HEK293T (cell line): ENCODE measurements around the gene FAM151B.

Source experiments
- CTCF ChIA-PET: fragments of 350-600 bp; formaldehyde crosslinking; extraction: SDS; loops from one replicate; lab custom pipeline; 2021; ENCODE audit warnings: antibody characterized with exemption, inconsistent platforms; lab: Yijun Ruan, JAX
- POLR2A ChIA-PET: fragments of 350-600 bp; formaldehyde crosslinking; extraction: SDS; loops from one replicate; lab custom pipeline; 2020; ENCODE audit warnings: antibody characterized with exemption, inconsistent platforms; lab: Yijun Ruan, JAX
- DNase-seq: peaks from one replicate; pipeline ENCODE4 v3.0.0; 2012; ENCODE audit warnings: mixed read lengths; ENCODE audit errors: extremely low spot score
- ARNT ChIP-seq: fragments of 450-650 bp; IDR thresholded peaks from 2 replicates; pipeline ENCODE4 v1.6.1; 2017; ENCODE audit warnings: mild to moderate bottlenecking
- BHLHE40 ChIP-seq: fragments of 450-650 bp; IDR thresholded peaks from 2 replicates; pipeline ENCODE4 v1.6.1; 2016; ENCODE audit warnings: mild to moderate bottlenecking, moderate library complexity, borderline replicate concordance
- CTBP1 ChIP-seq: fragments of 450-650 bp; IDR thresholded peaks from 2 replicates; pipeline ENCODE4 v1.6.1; 2016; ENCODE audit warnings: borderline replicate concordance
- ELF4 ChIP-seq: fragments of 450-650 bp; IDR thresholded peaks from 2 replicates; pipeline ENCODE4 v1.6.1; 2017; ENCODE audit warnings: antibody characterized with exemption
- FOXA1 ChIP-seq: fragments of 450-650 bp; IDR thresholded peaks from 2 replicates; pipeline ENCODE4 v1.6.1; 2016; ENCODE audit warnings: mild to moderate bottlenecking
- FOXK2 ChIP-seq: fragments of 450-650 bp; IDR thresholded peaks from 2 replicates; pipeline ENCODE4 v1.6.1; 2016; ENCODE audit warnings: mild to moderate bottlenecking
- FOXM1 ChIP-seq: fragments of 450-650 bp; IDR thresholded peaks from 2 replicates; pipeline ENCODE4 v1.6.1; 2017; ENCODE audit warnings: mild to moderate bottlenecking, borderline replicate concordance
- HDGF ChIP-seq: fragments of 450-650 bp; IDR thresholded peaks from 2 replicates; pipeline ENCODE4 v1.6.1; 2017; ENCODE audit warnings: antibody characterized with exemption, borderline replicate concordance
- L3MBTL2 ChIP-seq: fragments of 450-650 bp; conservative IDR thresholded peaks from 2 replicates; pipeline ENCODE4 v1.6.1; 2016; ENCODE audit warnings: mild to moderate bottlenecking
- LEF1 ChIP-seq: fragments of 450-650 bp; IDR thresholded peaks from 2 replicates; pipeline ENCODE4 v1.6.1; 2017; ENCODE audit warnings: mild to moderate bottlenecking, borderline replicate concordance
- NFRKB ChIP-seq: fragments of 450-650 bp; IDR thresholded peaks from 2 replicates; pipeline ENCODE4 v1.6.1; 2016; ENCODE audit warnings: mild to moderate bottlenecking, moderate library complexity
- PKNOX1 ChIP-seq: fragments of 450-650 bp; IDR thresholded peaks from 2 replicates; pipeline ENCODE4 v1.6.1; 2016
- SP1 ChIP-seq: fragments of 450-650 bp; IDR thresholded peaks from 2 replicates; pipeline ENCODE4 v1.6.1; 2017
- SUZ12 ChIP-seq: fragments of 450-650 bp; IDR thresholded peaks from 2 replicates; pipeline ENCODE4 v1.6.1; 2016; ENCODE audit warnings: mild to moderate bottlenecking
- TARDBP ChIP-seq: fragments of 450-650 bp; IDR thresholded peaks from 2 replicates; pipeline ENCODE4 v1.6.1; 2016
- ZNF384 ChIP-seq: fragments of 450-650 bp; IDR thresholded peaks from 2 replicates; pipeline ENCODE4 v1.6.1; 2016

FAM151B gene

DNA sequence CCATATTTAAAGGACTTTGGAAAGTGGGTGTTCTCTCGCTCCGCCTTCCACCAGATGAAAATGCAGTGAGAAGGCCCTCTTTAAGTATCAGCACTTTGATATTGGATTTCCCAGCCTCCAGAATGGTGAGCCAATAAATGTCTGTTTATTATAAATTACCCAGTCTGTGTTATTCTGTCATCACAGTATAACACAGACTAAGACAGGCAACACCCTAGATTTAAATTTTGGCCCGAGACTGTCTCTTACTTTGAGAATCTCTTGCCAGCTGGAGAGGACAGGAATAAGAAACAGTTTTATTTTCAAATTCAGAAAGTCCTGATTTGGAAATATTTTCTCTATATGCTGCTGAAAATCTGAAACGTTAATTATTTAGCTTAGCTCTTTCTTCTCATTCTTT is 21.5 kb downstream of the FAM151B start:
- TF ChIP-seq FOXK2 = no peak
- TF ChIP-seq SP1 = no peak
- TF ChIP-seq LEF1 = no peak
- no peak for TF ChIP-seq ELF4
- no peak for TF ChIP-seq FOXM1
- no peak for TF ChIP-seq TARDBP
- no peak for TF ChIP-seq HDGF
- ChIA-PET POLR2A (no interaction called here), CTCF (no interaction called here)
- DNase-seq = no peak

- POLR2A ChIA-PET = no interaction called here
- DNase-seq = peak; percentile 14
These were observed 28.9 kb downstream of the FAM151B start for GRCh38 chr5:80516826-80517225.

GRCh38 chr5:80540691-80541090 is 52.8 kb downstream of the FAM151B start:
- CTCF ChIA-PET = no interaction called here
- DNase-seq = no peak
- POLR2A ChIA-PET = no interaction called here
- TF ChIP-seq ELF4 (no peak), SUZ12 (no peak), SP1 (no peak), BHLHE40 (no peak), ZNF384 (no peak), FOXK2 (no peak)

More at GRCh38 chr5:80516826-80517225, 28.9 kb downstream of the FAM151B start:
- TF ChIP-seq HDGF (no peak), L3MBTL2 (no peak), SUZ12 (no peak), NFRKB (no peak), ELF4 (no peak), PKNOX1 (0 out of 2 replicates have a peak, but pooled peaks have one; percentile 20), FOXA1 (no peak), ZNF384 (no peak)
- CTCF ChIA-PET = no interaction called here

- CTCF ChIA-PET = no interaction called here
- DNase-seq = no peak
- POLR2A ChIA-PET = no interaction called here
- no peak for TF ChIP-seq FOXA1
- TF ChIP-seq NFRKB = no peak
- no peak for TF ChIP-seq SUZ12
- TF ChIP-seq CTBP1 = no peak
- no peak for TF ChIP-seq ARNT
- TF ChIP-seq HDGF = no peak
- no peak for TF ChIP-seq ELF4
- no peak for TF ChIP-seq BHLHE40
- TF ChIP-seq L3MBTL2 = no peak
- no peak for TF ChIP-seq PKNOX1
- TF ChIP-seq FOXK2 = no peak
- TF ChIP-seq FOXM1 = no peak
- no peak for TF ChIP-seq LEF1
- no peak for TF ChIP-seq TARDBP
- TF ChIP-seq SP1 = no peak
- TF ChIP-seq ZNF384 = no peak
These were observed 53.5 kb downstream of the FAM151B start for GRCh38 chr5:80541392-80541791.

- TF ChIP-seq L3MBTL2 = no peak
- TF ChIP-seq FOXM1 = no peak
- no peak for TF ChIP-seq ZNF384
- TF ChIP-seq FOXK2 = no peak
- TF ChIP-seq SUZ12 = no peak
- TF ChIP-seq ARNT = no peak
- TF ChIP-seq SP1 = no peak
- no peak for TF ChIP-seq LEF1
- no peak for TF ChIP-seq NFRKB
- TF ChIP-seq TARDBP = no peak
- no peak for TF ChIP-seq CTBP1
- no peak for TF ChIP-seq FOXA1
- no peak for DNase-seq
- ChIA-PET POLR2A (no interaction called here), CTCF (no interaction called here)
These were observed 66.7 kb downstream of the FAM151B start for GRCh38 chr5:80554646-80555045.

DNA sequence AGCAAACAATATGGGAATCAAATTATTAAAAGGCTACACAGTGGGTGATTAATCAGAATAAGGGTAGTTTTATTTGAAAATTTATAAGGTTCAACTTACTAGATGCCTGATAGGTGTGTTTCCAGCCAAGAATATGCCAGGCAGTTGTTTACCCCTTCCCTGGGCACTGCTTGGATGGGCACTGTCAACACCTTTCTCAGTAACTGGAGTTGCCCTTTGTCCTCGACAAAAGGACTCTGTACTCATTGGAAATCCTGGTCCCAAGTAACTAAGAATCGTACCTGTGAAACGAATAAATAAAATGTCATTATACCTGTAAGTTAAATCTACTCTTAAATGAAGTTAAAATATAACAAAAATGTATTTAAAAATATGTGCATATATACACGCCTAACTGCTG is 67.2 kb downstream of the FAM151B start:
- ChIA-PET POLR2A (no interaction called here), CTCF (no interaction called here)
- TF ChIP-seq ELF4 (no peak), LEF1 (no peak), FOXM1 (no peak), L3MBTL2 (no peak), ARNT (no peak), BHLHE40 (no peak), SUZ12 (no peak), CTBP1 (no peak), TARDBP (no peak), HDGF (no peak), SP1 (no peak), FOXK2 (no peak), PKNOX1 (no peak), FOXA1 (no peak), ZNF384 (no peak), NFRKB (no peak)
- no peak for DNase-seq

GRCh38 chr5:80559244-80559643 is 71.3 kb downstream of the FAM151B start:
- ChIA-PET POLR2A (no interaction called here), CTCF (no interaction called here)
- TF ChIP-seq HDGF (no peak), SUZ12 (no peak), FOXM1 (no peak), LEF1 (no peak), CTBP1 (no peak), ARNT (no peak), TARDBP (no peak), FOXK2 (no peak), FOXA1 (no peak), SP1 (no peak)
- DNase-seq = no peak
